ENCODE measurements around the gene MZT1. TPM values are rescaled to one million over a fixed set of nuclear protein-coding genes. Genes with fewer than 3 reads are reported as not detected.

Gene MZT1
- total RNA-seq, 6 experiments from 2014 or later = 1.0 to 2.0 (median 1.9) TPM

Small RNA genes lying within 50 kb of the gene (small RNA-seq; reads per million reads assigned to genes)
- 0 reads per million in 2 experiments for gene RNU6-80P

Other genes with a start within 250 kb of the MZT1 start
- gene BORA, start 294 bp upstream of the MZT1 start, total RNA-seq = 1 to 10 TPM in 4 of 6 experiments, under 1 TPM in 2; 0.79 to 4.4 (median 1.0) TPM
- 10 to 100 TPM; 11.3 to 14.6 (median 14.1) TPM for gene DIS3, start 54.3 kb upstream of the MZT1 start, total RNA-seq
- gene PIBF1, start 54.5 kb upstream of the MZT1 start, total RNA-seq = 10 to 100 TPM in 2 of 6 experiments, 1 to 10 TPM in 4; 5.3 to 10.9 (median 7.8) TPM

All from right lobe of liver (tissue), 5 donors.